Endothelial cell (in vitro differentiated cells): ENCODE results near the gene TSR3. TPM values are rescaled to one million over a fixed set of nuclear protein-coding genes. Genes with fewer than 3 reads are reported as not detected.

Experiments used
- DNase-seq: peaks from one replicate; pipeline ENCODE4 v3.0.0; 2021; ENCODE audit warnings: low spot score
- H3K27ac Mint-ChIP-seq: one replicate; pipeline ENCODE4 v1.8.0; 2021; ENCODE audit warnings: mixed read lengths, inconsistent platforms; ENCODE audit not compliant: unreplicated experiment
- H3K27me3 Mint-ChIP-seq: one replicate; pipeline ENCODE4 v1.8.0; 2021; ENCODE audit warnings: mild to moderate bottlenecking, moderate library complexity, mixed read lengths, inconsistent platforms; ENCODE audit not compliant: unreplicated experiment
- H3K36me3 Mint-ChIP-seq: one replicate; pipeline ENCODE4 v1.8.0; 2021; ENCODE audit warnings: mild to moderate bottlenecking, low read depth, mixed read lengths, inconsistent platforms; ENCODE audit not compliant: unreplicated experiment
- H3K4me1 Mint-ChIP-seq: one replicate; pipeline ENCODE4 v1.8.0; 2021; ENCODE audit warnings: mild to moderate bottlenecking, mixed read lengths, inconsistent platforms; ENCODE audit not compliant: unreplicated experiment
- H3K4me3 Mint-ChIP-seq: one replicate; pipeline ENCODE4 v1.8.0; 2021; ENCODE audit warnings: mild to moderate bottlenecking, mixed read lengths, inconsistent platforms; ENCODE audit not compliant: unreplicated experiment
- H3K9me3 Mint-ChIP-seq: one replicate; pipeline ENCODE4 v1.8.0; 2021; ENCODE audit warnings: mixed read lengths, inconsistent platforms; ENCODE audit not compliant: unreplicated experiment
- total RNA-seq: library from RNA; stranded (reverse); fragmentation: NEBNext Ultra II Directional; extraction: Animal tissue kit (Norgen Biotek cat#: 25700); gene quantifications from one replicate; pipeline ENCODE4 v1.2.1, GENCODE V29; 2021; ENCODE audit not compliant: unreplicated experiment
- TF ChIP-seq, protein P1 (sequence below): fragments of 200-600 bp; sonication (generic); IDR thresholded peaks from one replicate; pipeline ENCODE4 v1.5.0; 2021; ENCODE audit warnings: antibody characterized with exemption; ENCODE audit not compliant: unreplicated experiment

TSR3 gene
- total RNA-seq, 1 donor from 2014 or later, result 68.2 TPM

DNA sequence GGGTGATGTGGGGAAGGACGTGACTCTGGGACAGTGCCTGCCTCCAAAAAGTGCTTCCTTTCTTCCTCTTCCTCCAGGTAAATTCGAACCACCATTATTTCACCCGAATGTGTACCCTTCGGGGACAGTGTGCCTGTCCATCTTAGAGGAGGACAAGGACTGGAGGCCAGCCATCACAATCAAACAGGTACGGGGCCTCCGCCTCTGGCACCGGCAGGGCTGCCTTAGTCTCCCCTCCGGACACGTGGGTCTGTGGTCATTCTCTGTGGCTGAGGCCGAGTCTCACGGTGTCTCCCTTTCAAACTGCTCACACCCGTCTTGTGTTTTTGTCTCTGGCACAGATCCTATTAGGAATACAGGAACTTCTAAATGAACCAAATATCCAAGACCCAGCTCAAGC is 31.6 kb downstream of the TSR3 start:
- no peak overlapping the region for H3K4me3 Mint-ChIP-seq

DNA sequence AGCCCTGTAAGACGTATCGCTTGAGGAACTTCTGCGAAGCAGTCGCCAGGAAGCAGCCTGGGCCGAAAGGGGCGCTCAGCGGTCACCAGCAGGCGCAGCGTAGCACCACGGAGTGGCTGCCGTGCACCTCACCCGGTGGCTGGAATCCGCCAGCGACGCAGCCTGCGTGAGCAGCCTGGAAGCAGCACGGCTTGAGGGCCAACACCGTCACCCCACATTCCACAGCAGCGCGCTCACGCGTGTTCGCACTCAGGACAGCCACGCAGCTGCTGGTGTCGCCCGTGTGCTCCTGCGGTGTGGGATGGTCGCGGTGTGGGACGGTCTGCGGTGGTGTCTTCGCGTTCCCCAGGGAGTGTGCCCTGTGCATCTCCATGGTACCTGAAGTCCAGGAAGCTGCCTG is 32.6 kb downstream of the TSR3 start:
- TF ChIP-seq, protein P1, sequence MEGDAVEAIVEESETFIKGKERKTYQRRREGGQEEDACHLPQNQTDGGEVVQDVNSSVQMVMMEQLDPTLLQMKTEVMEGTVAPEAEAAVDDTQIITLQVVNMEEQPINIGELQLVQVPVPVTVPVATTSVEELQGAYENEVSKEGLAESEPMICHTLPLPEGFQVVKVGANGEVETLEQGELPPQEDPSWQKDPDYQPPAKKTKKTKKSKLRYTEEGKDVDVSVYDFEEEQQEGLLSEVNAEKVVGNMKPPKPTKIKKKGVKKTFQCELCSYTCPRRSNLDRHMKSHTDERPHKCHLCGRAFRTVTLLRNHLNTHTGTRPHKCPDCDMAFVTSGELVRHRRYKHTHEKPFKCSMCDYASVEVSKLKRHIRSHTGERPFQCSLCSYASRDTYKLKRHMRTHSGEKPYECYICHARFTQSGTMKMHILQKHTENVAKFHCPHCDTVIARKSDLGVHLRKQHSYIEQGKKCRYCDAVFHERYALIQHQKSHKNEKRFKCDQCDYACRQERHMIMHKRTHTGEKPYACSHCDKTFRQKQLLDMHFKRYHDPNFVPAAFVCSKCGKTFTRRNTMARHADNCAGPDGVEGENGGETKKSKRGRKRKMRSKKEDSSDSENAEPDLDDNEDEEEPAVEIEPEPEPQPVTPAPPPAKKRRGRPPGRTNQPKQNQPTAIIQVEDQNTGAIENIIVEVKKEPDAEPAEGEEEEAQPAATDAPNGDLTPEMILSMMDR, result no peak
- peaks cover 39% of the 10 kb centered on the region for H3K36me3 Mint-ChIP-seq
- no peaks in the 10 kb centered on the region for H3K9me3 Mint-ChIP-seq
- DNase-seq, result no peak
- H3K27ac Mint-ChIP-seq, result no peak overlapping the region
- H3K4me1 Mint-ChIP-seq, result no peaks in the 10 kb centered on the region
- peak overlapping the region; percentile 42 for H3K4me3 Mint-ChIP-seq
- H3K27me3 Mint-ChIP-seq, result peaks cover 9% of the 10 kb centered on the region

More for the DNA sequence above, 31.6 kb downstream of the TSR3 start:
- H3K4me1 Mint-ChIP-seq, result no peaks in the 10 kb centered on the region
- TF ChIP-seq, protein P1, result no peak
- H3K27ac Mint-ChIP-seq, result no peak overlapping the region
- peaks cover 9% of the 10 kb centered on the region for H3K27me3 Mint-ChIP-seq
- no peaks in the 10 kb centered on the region for H3K9me3 Mint-ChIP-seq
- DNase-seq, result no peak
- H3K36me3 Mint-ChIP-seq, result peaks cover 39% of the 10 kb centered on the region

DNA sequence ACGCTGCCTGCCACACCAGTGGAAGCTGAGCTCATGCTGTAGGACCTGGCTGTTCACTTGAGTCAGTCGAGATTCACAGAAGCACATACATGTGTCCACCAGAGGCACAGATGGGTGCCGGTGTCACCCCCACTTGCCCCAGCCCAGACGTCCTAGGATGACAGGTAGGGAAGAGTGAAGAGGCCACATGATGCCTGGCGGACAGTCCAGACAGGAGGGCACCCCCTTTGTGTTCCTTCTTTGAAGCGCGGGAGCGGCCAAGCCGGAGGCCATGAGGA is 33.5 kb downstream of the TSR3 start:
- DNase-seq, result no peak
- Mint-ChIP-seq H3K9me3 (no peaks in the 10 kb centered on the region), H3K27ac (peak overlapping the region; percentile 42), H3K36me3 (peaks cover 39% of the 10 kb centered on the region), H3K4me1 (no peaks in the 10 kb centered on the region), H3K27me3 (peaks cover 9% of the 10 kb centered on the region), H3K4me3 (peak overlapping the region; percentile 51)
- TF ChIP-seq, protein P1, result no peak

DNA sequence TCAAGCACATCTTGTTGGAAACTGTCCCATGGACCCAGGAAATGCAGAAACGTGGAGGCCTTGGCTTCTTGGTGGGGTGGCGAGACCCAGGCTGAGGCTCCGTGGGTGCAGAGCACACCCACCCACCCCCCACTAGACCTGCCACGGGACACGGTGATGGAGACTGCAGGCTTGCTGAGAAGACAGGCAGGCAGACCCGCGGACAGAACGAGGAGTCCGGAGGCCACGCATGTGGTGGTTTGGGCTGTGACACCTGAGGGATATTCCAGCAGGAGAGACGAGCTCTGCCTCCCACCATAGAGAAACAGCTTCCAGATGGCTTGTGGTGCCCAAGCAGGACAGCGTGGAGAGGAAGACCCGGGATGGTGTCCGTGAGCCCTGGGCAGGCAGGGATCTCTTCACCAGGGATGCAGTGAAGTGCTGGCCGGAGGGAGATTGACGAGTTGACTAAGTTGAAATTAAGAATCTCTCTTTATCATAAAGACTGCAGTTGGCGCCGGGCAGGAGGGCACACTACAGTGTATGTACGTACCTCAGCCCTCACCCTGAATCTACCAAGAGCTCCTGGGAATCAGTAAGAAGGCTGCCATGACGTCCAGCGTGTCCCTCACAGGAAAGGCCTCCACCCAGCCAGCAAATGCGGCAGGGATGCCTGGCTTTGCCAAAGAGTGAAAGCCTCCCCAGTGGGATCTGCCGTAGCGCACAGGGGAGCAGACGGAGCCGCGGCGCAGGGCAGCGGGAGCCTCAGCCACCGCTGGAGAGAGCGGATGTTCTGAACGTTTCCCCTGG is 34.0 kb downstream of the TSR3 start:
- peaks cover 9% of the 10 kb centered on the region for H3K27me3 Mint-ChIP-seq
- no peaks in the 10 kb centered on the region for H3K9me3 Mint-ChIP-seq
- H3K27ac Mint-ChIP-seq, result no peak overlapping the region
- H3K36me3 Mint-ChIP-seq, result peaks cover 39% of the 10 kb centered on the region
- no peaks in the 10 kb centered on the region for H3K4me1 Mint-ChIP-seq
- no peak for DNase-seq
- TF ChIP-seq, protein P1, result no peak
- H3K4me3 Mint-ChIP-seq, result no peak overlapping the region

DNA sequence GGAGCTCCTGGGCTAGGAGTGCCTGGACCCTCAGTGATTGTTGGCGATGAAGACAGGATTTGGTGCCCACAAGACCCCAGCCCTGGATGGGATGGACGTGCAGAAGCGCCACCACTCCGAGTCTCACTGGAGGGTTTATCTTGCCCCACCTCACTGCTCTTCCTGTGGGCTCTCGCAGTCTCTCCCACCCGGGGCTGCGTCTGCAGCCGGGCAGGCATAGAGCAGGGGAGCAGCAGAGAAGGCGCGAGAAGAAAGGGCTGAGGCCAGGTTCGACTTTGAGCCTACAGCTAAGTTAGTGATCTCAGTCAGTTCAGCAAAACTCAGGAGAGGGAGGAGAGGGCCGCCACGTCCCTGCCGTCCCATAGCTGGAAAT is 35.7 kb downstream of the TSR3 start:
- TF ChIP-seq, protein P1, result no peak
- Mint-ChIP-seq H3K27ac (no peak overlapping the region), H3K4me1 (peaks cover 3% of the 10 kb centered on the region)

More for the DNA sequence above, 35.7 kb downstream of the TSR3 start:
- Mint-ChIP-seq H3K9me3 (no peaks in the 10 kb centered on the region), H3K27me3 (peaks cover 9% of the 10 kb centered on the region), H3K4me3 (peak overlapping the region; percentile 47), H3K36me3 (peaks cover 39% of the 10 kb centered on the region)
- no peak for DNase-seq
